DOHH2 (cell line): ENCODE results near the gene EPHA10.
"Not testable (repeated sequence)": the region's sequence is repeated elsewhere in the genome, so short reads cannot be mapped to it uniquely, and the experiment has no call there.

Experiments
- H3F3A ChIP-seq: fragments of 200-600 bp; sonication (generic), shearing (Covaris generic); 2 replicates; pipeline ENCODE4 v1.6.0; 2016; ENCODE audit warnings: antibody characterized with exemption, mild to moderate bottlenecking; ENCODE audit not compliant: control insufficient read depth, insufficient read depth
- H3K27ac ChIP-seq: fragments of 200-600 bp; sonication (generic); 2 replicates; pipeline ENCODE4 v1.5.1; 2014; ENCODE audit warnings: low read depth, mild to moderate bottlenecking, low read length, moderate library complexity
- H3K27me3 ChIP-seq: fragments of 200-600 bp; sonication (generic); 2 replicates; pipeline ENCODE4 v1.6.1; 2014; ENCODE audit warnings: mild to moderate bottlenecking, low read length, mixed read lengths; ENCODE audit not compliant: control insufficient read depth
- H3K36me3 ChIP-seq: fragments of 200-600 bp; sonication (generic); 2 replicates; pipeline ENCODE4 v1.6.1; 2014; ENCODE audit warnings: mild to moderate bottlenecking, low read length, moderate library complexity, mixed read lengths; ENCODE audit not compliant: control insufficient read depth
- H3K4me1 ChIP-seq: fragments of 200-600 bp; sonication (generic); 2 replicates; pipeline ENCODE4 v1.6.1; 2014; ENCODE audit warnings: mild to moderate bottlenecking, low read length, mixed read lengths; ENCODE audit not compliant: control insufficient read depth
- H3K4me2 ChIP-seq: fragments of 200-600 bp; sonication (generic); 2 replicates; pipeline ENCODE4 v1.6.0; 2014; ENCODE audit warnings: mild to moderate bottlenecking, low read length, moderate library complexity
- H3K4me3 ChIP-seq: fragments of 200-600 bp; sonication (generic); 2 replicates; pipeline ENCODE4 v1.5.1; 2014; ENCODE audit warnings: mild to moderate bottlenecking, low read length, mixed read lengths
- H3K79me2 ChIP-seq: fragments of 200-600 bp; sonication (generic); 2 replicates; pipeline ENCODE4 v1.6.1; 2014; ENCODE audit warnings: mild to moderate bottlenecking, low read length, mixed read lengths; ENCODE audit not compliant: control insufficient read depth
- H3K9me2 ChIP-seq: fragments of 200-600 bp; sonication (generic); replicated peaks from 2 replicates; pipeline ENCODE4 v1.6.1; 2014; ENCODE audit warnings: mild to moderate bottlenecking, low read length, mixed read lengths; ENCODE audit not compliant: control insufficient read depth
- H3K9me3 ChIP-seq: fragments of 200-600 bp; sonication (generic); 2 replicates; pipeline ENCODE4 v1.6.1; 2014; ENCODE audit warnings: antibody characterized with exemption, low read length, mixed read lengths; ENCODE audit not compliant: control insufficient read depth, insufficient read depth
- H4K20me1 ChIP-seq: fragments of 200-600 bp; sonication (generic); 2 replicates; pipeline ENCODE4 v1.6.0; 2014; ENCODE audit warnings: low read depth, mild to moderate bottlenecking, antibody characterized with exemption, low read length, moderate library complexity; ENCODE audit not compliant: control insufficient read depth, insufficient read depth
- EZH2phosphoT487 ChIP-seq: fragments of 200-600 bp; sonication (generic); IDR thresholded peaks from 2 replicates; pipeline ENCODE4 v1.6.1; 2017; ENCODE audit warnings: borderline replicate concordance, mild to moderate bottlenecking, antibody characterized with exemption, low read length, moderate library complexity, mixed read lengths
- TF ChIP-seq, protein P1 (sequence below): fragments of 200-600 bp; sonication (generic); IDR thresholded peaks from one replicate; pipeline ENCODE4 v1.5.1; 2014; ENCODE audit warnings: antibody characterized with exemption, mild to moderate bottlenecking, low read depth, low read length; ENCODE audit not compliant: poor library complexity, severe bottlenecking

Gene EPHA10

GRCh38 chr1:37778654-37779053, 13.7 kb upstream of the EPHA10 start:
- Histone ChIP-seq H3K79me2 (no peaks in the 10 kb centered on the region), H3K36me3 (no peaks in the 10 kb centered on the region), H3K27me3 (peaks cover 2% of the 10 kb centered on the region; the same call in 1 of the 2 replicates), H3F3A (no peaks in the 10 kb centered on the region), H3K4me3 (no peak overlapping the region), H3K4me1 (no peaks in the 10 kb centered on the region), H3K27ac (no peak overlapping the region), H3K9me3 (no peaks in the 10 kb centered on the region), H4K20me1 (no peaks in the 10 kb centered on the region), H3K4me2 (no peak overlapping the region), H3K9me2 (no peaks in the 10 kb centered on the region)
- TF ChIP-seq, protein P1, sequence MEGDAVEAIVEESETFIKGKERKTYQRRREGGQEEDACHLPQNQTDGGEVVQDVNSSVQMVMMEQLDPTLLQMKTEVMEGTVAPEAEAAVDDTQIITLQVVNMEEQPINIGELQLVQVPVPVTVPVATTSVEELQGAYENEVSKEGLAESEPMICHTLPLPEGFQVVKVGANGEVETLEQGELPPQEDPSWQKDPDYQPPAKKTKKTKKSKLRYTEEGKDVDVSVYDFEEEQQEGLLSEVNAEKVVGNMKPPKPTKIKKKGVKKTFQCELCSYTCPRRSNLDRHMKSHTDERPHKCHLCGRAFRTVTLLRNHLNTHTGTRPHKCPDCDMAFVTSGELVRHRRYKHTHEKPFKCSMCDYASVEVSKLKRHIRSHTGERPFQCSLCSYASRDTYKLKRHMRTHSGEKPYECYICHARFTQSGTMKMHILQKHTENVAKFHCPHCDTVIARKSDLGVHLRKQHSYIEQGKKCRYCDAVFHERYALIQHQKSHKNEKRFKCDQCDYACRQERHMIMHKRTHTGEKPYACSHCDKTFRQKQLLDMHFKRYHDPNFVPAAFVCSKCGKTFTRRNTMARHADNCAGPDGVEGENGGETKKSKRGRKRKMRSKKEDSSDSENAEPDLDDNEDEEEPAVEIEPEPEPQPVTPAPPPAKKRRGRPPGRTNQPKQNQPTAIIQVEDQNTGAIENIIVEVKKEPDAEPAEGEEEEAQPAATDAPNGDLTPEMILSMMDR: no peak
- no peak for TF ChIP-seq EZH2phosphoT487

DNA sequence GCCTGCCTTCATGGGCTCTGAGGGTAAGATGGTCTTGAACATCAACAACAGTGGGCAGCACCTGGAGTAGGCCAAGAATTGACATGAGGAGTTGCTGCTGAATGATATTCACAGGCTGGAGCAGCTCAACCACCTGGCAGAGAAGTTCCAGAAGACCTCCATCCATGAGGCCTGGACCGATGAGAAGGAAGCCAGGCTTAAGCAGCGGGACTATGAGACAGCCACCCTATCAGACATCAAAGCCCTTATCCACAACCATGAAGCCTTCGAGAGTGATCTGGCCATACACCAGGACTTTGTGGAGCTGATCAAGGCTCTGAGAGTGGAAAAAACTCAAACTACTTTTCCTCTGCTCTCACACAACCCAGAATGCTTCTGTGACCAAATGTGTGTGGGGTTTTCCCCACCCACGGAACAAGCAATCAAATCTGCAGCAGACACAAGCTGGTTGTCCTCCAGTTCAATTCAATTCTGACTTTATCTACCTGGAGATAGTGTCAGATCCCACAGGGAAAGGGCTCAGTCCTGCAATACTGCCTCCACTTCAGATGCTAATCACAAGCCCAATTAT, 12.1 kb upstream of the EPHA10 start:
- TF ChIP-seq EZH2phosphoT487: no peak
- TF ChIP-seq, protein P1: no peak
- Histone ChIP-seq H3K4me1 (no peaks in the 10 kb centered on the region), H3K27ac (no peak overlapping the region), H3K4me3 (no peak overlapping the region), H3K27me3 (peaks cover 2% of the 10 kb centered on the region; the same call in 1 of the 2 replicates), H3K79me2 (no peaks in the 10 kb centered on the region), H4K20me1 (no peaks in the 10 kb centered on the region), H3K9me2 (no peaks in the 10 kb centered on the region), H3K9me3 (no peaks in the 10 kb centered on the region), H3K36me3 (no peaks in the 10 kb centered on the region), H3K4me2 (no peak overlapping the region), H3F3A (no peaks in the 10 kb centered on the region)

GRCh38 chr1:37771440-37771839, 6.5 kb upstream of the EPHA10 start:
- not testable (repeated sequence) for H3K9me2 ChIP-seq, H3K79me2 ChIP-seq, H3K27ac ChIP-seq, H4K20me1 ChIP-seq, H3K4me3 ChIP-seq, H3K36me3 ChIP-seq, H3K9me3 ChIP-seq, H3F3A ChIP-seq, H3K4me2 ChIP-seq, H3K4me1 ChIP-seq
- H3K27me3 ChIP-seq: peaks cover 27% of the 10 kb centered on the region

DNA sequence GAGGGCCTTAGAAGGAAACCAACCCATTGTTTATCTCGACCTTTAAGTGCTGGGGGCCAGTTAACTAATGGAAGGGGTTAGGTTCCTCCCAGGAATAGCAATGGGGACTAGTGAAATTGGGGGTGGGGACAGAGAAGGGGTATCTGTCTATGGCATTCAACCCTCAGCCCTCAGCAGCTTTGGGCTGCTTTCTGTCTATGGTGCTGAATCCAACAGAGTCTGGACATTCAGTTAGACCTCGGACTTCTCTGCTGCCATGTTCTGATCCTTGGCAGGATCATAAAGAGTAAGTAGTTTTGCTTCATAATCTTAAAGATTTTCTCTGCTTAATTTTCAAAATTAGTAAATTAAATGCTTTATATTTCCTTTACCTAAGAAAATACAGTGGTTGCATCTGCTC, 2.6 kb upstream of the EPHA10 start:
- no peaks in the 10 kb centered on the region for H3K9me3 ChIP-seq
- H3K36me3 ChIP-seq: no peaks in the 10 kb centered on the region
- no peaks in the 10 kb centered on the region for H3F3A ChIP-seq
- no peak overlapping the region for H3K4me2 ChIP-seq
- H3K27ac ChIP-seq: no peak overlapping the region
- peaks cover 7% of the 10 kb centered on the region for H3K4me1 ChIP-seq
- H3K27me3 ChIP-seq: peaks cover 41% of the 10 kb centered on the region
- no peak for TF ChIP-seq EZH2phosphoT487
- TF ChIP-seq, protein P1: no peak
- no peaks in the 10 kb centered on the region for H3K9me2 ChIP-seq
- no peak overlapping the region for H3K4me3 ChIP-seq
- H3K79me2 ChIP-seq: no peaks in the 10 kb centered on the region
- no peaks in the 10 kb centered on the region for H4K20me1 ChIP-seq
